ENCODE data around the gene GPR146.

GPR146 gene

DNA sequence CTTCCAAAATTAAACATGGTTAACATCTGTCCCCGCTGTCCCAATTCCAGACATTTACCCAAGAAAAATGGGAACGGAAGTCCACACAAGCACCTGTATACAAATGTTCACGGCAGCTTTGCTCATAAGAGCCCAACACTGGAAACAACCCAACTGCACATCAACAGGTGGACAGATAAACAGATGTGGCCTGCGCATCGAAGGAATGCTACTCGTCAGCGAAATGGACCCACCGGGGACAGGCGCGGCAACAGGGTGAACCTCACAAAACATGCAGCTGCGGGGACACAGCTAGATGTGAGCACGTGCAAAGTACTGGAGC, 20.9 kb downstream of the GPR146 start:
- H3K4me3 ChIP-seq (ENCODE audit: low read length): no peak overlapping the region
- no peak for DNase-seq (ENCODE audit: low read depth)
- TF ChIP-seq, protein P1, sequence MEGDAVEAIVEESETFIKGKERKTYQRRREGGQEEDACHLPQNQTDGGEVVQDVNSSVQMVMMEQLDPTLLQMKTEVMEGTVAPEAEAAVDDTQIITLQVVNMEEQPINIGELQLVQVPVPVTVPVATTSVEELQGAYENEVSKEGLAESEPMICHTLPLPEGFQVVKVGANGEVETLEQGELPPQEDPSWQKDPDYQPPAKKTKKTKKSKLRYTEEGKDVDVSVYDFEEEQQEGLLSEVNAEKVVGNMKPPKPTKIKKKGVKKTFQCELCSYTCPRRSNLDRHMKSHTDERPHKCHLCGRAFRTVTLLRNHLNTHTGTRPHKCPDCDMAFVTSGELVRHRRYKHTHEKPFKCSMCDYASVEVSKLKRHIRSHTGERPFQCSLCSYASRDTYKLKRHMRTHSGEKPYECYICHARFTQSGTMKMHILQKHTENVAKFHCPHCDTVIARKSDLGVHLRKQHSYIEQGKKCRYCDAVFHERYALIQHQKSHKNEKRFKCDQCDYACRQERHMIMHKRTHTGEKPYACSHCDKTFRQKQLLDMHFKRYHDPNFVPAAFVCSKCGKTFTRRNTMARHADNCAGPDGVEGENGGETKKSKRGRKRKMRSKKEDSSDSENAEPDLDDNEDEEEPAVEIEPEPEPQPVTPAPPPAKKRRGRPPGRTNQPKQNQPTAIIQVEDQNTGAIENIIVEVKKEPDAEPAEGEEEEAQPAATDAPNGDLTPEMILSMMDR (conservative IDR thresholded peaks at IDR 0.05; ENCODE audit: low read depth, low read length): no peak

DNA sequence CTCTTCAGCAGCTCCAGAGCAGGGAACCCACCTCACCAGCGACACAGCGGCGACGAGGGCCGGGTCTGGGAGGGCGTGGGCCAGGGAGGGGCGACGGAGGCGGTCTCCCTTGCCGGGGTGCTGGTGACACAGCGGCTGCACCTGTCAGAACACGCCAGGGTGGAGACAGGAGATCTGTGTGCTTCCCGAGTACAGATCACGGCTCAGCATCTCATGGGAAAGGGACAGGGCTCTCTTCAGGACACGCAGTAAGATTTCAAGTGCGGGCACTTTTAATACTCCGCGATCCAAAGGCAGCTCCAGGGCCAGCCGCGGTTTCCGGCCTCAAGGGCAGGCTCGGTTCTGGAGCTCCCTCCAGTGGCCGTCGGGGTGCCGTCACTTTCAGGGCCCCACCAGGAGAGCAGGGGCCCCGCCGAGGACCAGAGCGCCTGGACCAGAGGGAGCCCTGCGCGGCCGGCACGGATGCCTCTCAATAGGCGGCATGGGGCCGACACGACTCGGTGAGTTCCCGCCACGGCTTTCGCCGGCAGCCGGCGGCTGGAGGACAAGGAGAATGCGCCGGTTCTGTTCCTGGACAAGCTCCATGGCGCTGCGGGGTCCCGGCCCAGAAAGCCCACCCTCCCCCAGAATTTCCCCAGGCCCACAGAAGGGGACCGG, 21.4 kb downstream of the GPR146 start:
- no peak overlapping the region for H3K4me3 ChIP-seq (ENCODE audit: low read length)
- no peak for DNase-seq (ENCODE audit: low read depth)
- TF ChIP-seq, protein P1 (conservative IDR thresholded peaks at IDR 0.05; ENCODE audit: low read depth, low read length): peak; percentile 91

- TF ChIP-seq, protein P1 (conservative IDR thresholded peaks at IDR 0.05; ENCODE audit: low read depth, low read length): no peak
- no peak overlapping the region for H3K4me3 ChIP-seq (ENCODE audit: low read length)
- DNase-seq (ENCODE audit: low read depth): no peak
These were observed 21.9 kb downstream of the GPR146 start for GRCh38 chr7:1066242-1066588.

GRCh38 chr7:1068013-1068412, 23.7 kb downstream of the GPR146 start:
- H3K4me3 ChIP-seq (ENCODE audit: low read length): no peak overlapping the region
- no peak for DNase-seq (ENCODE audit: low read depth)
- TF ChIP-seq, protein P1 (conservative IDR thresholded peaks at IDR 0.05; ENCODE audit: low read depth, low read length): no peak

GRCh38 chr7:1068619-1069018, 24.3 kb downstream of the GPR146 start:
- no peak overlapping the region for H3K4me3 ChIP-seq (ENCODE audit: low read length)
- DNase-seq (ENCODE audit: low read depth): no peak
- TF ChIP-seq, protein P1 (conservative IDR thresholded peaks at IDR 0.05; ENCODE audit: low read depth, low read length): no peak

DNA sequence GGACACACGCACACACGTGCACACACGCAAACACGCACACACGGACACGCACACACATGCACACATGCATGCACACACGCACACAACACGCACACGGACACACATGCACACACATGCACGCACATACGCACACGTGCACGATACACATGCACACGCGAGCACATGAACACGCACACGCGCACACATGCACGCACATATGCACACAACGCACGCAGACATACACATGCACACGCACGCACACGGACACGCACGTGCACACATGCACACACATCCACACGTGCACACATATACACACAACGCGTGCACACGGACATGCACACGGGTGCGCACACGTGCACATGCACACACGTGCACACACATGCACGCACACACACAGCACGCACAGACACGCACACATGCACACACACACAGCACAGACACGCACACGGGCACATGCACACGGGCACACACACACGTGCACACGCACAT, 26.2 kb downstream of the GPR146 start:
- no peak for DNase-seq (ENCODE audit: low read depth)
- TF ChIP-seq, protein P1 (conservative IDR thresholded peaks at IDR 0.05; ENCODE audit: low read depth, low read length): no peak
- no peak overlapping the region for H3K4me3 ChIP-seq (ENCODE audit: low read length)

DNA sequence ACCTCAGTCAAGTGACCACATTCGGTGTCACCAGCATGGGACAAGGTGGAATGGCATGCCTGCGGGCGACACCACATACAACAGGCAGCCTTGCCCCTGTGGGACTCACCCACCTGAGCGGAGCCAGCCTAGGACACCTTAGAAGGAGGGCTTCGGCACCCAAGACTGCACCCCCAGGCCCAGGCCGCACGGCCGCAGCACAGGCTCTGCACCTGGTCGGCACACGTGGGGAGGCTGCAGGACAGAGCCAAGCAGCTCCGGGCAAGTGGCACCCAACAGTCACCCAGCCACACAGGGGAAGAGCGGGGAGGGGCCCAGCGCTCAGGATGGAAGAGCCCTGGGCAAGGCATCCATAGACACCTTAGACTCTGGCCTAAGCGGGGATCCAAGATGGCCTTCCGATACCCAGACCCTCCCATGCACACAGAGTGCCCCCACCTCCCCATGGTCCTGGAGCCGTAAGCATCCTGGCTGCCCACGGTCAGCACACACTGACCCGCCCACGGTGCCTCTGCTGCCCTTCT, 27.4 kb downstream of the GPR146 start:
- no peak for DNase-seq (ENCODE audit: low read depth)
- TF ChIP-seq, protein P1 (conservative IDR thresholded peaks at IDR 0.05; ENCODE audit: low read depth, low read length): no peak
- no peak overlapping the region for H3K4me3 ChIP-seq (ENCODE audit: low read length)

All from retinal pigment epithelial cell (primary cell).